ENCODE data around the gene PLCG1.

The PLCG1 gene

GRCh38 chr20:41182296-41183212 lies 45.2 kb downstream of the PLCG1 start:
- DNase-seq, result peak; percentile 24

- DNase-seq, result no peak
Observed at GRCh38 chr20:41183391-41183790, 46.0 kb downstream of the PLCG1 start.

DNA sequence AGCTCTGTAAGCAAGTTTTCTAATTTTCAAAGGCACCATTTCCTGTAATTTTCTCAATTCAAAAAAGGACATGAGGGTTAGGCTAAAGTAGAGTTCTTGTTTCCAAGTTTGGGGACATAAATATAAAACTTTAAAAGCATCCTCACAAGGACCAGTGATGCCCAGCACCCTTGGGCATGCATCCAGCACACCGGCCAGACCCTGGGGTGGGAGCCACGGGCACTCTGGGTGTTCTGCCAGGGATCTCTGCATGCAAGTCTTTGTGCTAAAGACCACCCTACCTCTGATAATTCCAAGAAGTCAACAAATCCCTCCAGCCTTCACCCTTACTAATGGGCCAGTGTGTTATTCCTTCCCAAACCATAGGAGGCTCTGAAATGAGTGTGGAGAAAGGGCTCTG lies 46.5 kb downstream of the PLCG1 start:
- no peak for DNase-seq

- DNase-seq, result no peak
Observed at GRCh38 chr20:41185013-41185757, 47.8 kb downstream of the PLCG1 start.

DNA sequence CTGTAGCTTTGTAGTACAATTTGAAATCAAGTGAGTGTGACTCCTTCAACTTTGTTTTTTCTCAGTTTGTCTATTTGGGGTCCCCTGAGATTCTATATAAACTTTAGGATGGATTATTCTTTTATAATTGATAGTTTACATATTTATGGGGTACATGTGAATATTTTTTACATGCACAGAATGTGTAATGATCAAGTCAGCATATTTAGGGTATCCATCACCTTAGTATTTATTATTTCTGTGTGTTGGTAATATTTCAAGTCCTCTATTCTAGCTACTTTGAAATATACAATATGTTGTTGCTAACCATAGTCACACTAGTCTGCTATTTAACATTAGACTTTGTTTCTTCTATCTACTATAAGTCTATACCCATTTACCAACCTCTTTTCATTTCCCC lies 50.3 kb downstream of the PLCG1 start:
- DNase-seq, result no peak

DNA sequence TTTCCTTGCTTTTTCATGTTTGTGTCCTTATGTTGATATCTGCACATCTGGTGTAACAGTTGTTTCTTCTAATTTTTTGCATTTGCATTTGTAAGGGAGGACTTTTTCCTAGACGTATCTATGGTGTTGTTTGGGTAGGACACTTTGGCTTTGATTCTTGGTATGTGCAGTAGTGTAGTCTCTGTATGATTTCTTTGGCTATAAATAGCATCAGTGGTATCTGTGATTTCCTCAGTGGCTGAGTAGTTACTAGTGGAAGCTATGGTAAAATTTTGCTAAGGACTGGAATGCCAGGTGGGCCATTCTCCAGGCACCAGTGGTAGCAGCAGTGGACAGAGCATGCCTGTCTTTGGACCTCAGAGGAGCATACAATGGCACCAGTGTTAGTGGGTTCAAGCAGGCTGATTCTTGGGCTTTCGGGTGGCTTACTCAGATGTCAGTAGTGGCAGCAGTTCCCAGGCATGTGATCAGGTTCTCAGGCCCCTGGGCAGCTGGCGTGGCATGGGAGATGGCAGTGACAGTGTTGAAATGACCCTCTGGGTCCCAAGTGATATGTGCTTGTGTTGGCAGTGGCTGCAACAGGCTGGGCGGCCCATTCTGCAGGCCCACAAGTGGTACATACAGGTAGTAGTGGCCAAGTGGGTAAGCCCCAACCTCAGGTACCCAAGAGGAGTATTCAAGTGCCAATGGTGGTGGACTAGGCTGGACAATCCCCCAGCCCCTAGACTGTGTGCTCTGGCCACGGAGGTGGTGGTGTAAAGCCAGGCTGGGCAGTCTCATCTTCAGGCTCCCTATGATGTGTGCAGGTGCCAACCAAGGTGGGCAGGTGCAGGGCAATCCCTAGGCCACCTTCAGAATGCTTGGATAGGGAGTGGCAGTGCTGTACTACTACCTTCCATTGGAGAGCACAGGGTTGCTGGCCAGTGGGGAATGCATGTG lies 54.5 kb downstream of the PLCG1 start:
- DNase-seq, result no peak

DNA sequence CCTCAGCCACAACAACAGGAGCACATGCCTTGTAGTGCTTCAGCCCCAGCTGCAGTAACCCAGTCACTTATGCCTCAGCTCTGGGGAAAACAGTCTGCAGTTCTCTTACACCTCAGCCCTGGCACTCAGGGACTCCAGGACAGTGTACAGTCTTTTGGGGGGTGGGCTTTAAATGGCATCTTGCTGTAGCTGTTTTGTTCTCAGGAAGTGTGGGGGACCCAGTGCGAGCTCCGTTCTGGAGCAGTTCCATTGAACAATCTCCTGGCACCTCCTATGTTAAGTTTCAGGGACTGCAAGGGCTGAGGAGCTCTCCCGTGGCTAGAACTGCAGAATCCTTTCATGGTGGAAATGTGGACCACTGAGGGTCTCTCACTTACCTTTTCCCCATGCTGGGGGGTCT lies 55.2 kb downstream of the PLCG1 start:
- no peak for DNase-seq

GRCh38 chr20:41196653-41197225 lies 59.4 kb downstream of the PLCG1 start:
- DNase-seq, result no peak

DNA sequence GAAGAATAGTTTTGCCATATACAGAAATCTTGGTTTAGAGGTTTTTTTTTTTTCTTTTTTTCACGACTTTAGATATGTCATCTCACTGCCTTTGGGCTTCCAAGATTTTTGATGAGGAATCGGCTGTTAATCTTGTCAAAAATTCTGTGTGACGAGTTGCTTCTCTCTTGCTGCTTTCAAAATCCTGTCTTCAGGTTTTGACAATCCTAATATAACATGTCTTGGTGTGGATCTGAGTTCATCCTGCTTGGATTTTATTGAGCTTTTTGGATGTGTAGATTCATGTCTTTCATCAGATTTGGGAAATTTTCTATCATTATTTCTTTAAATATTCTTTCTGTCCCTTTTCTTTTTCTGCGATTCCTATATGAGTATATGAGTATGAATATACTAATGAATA lies 61.1 kb downstream of the PLCG1 start:
- no peak for DNase-seq

DNA sequence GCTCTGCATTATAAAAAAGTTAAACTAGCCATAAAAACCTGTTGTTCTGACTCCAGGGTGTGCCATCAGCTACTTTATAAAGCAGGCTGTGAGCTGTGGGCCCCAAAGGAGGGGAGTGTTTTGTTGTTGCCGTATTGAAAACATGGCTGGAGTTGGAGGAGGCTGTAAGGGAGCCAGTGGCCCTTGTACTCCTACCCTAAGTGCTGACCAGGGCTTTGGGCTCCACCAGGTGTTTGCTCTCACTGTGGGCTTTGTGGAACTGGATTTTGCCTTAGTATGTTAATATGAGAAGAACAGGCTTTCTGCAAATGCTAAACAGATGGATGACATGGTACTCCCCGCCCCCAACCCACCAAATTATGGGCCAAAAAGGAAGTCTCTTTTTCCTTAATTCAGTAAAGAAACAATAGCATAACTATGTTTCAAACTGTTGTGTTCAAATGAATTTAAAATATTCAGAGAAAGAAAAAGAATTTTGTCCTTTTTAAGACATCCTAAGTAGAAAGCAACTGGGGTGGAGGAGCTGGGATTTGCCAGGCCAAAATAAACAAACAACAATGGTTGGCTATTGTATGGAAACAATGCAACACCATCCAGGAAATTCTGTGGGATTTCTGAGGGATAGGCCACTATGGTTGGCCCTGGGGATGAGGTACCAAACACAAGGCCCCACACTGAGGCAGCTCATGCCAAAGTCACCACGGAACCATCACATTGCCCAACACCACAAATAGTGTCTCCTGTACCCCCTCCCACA lies 63.3 kb downstream of the PLCG1 start:
- DNase-seq, result no peak

DNA sequence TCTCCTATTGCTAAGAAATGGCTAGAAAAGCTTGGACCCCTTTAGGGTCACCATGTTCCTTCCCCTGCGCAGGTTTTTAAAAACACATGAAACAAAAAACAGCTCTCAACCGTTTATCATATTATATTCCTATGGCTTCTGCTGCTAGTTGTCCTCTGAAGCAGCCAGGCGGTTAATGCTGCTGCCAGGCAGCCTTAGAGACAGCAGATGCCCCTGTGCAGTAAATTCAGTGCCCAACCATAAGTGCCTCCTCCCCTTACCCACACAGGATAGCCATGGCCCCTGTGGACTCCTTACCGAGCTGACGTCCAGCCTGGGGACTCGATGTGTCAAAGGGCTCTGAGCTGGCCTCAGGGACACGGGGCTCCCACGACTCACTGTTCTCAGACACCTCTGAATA lies 64.4 kb downstream of the PLCG1 start:
- no peak for DNase-seq

DNA sequence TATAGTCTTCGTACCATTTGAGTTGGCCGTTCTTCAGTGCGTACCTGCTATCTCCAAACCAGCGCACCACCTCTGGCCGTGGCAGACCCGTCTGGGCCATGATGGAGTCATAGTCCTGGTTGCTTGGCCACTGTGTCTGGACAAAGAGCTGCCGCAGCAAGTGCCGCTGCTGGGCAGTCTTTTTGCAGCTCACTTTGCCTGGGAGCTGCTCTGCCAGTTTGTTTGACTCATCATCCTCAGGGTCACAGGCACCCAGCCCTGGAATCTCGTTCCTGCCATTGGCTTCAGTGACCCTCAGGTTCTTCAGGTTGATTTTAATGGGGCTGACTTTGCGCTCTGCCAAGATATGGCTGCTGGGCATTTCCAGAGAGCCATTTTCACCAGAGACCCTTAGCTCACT lies 65.1 kb downstream of the PLCG1 start:
- no peak for DNase-seq

- no peak for DNase-seq
Observed at GRCh38 chr20:41203660-41204059, 66.3 kb downstream of the PLCG1 start.

DNA sequence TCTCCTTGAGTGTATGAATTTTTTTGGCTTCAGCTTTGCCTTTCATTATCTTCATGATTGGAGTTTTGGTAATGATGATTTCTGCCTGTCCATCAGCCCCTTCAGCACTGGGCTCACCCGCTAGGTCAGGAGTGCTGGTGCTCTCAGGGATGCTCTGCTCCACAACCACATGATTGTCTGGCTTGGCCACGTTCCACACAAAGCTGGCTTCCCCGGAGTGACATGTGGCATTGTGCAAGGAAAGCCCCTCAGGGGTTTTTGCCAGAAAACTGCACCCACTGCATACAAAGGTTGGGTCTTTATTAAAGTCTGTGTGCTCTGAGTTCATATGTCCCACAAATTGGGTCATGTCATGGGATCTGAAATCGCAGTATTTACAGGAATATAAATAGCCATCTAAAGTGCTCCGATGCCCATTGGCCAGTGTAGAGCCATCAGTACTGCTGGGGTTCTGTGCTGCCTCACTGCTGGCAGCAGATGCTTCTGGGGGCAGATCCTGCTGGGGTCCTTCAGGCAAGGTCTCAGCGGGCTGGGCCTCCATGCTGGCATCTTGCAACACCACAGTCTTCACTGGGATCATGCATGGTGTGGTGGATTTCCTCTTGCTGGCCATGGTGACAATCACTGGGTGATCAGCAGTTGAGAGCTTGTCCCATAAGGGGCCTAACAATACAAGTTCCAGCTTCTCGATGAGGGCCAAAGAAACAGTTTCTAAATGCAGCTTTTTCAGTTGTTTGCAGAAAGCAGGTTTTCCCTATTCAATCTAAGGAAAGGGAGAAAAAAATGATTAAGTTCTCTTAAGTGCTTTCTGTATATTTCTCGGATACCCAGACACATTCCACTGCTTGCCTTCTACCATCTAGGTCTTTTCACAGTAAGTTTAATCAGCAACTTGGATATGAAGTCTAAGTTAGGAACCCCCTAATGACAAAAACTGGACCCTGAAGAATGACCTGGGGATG lies 67.2 kb downstream of the PLCG1 start:
- no peak for DNase-seq

DNA sequence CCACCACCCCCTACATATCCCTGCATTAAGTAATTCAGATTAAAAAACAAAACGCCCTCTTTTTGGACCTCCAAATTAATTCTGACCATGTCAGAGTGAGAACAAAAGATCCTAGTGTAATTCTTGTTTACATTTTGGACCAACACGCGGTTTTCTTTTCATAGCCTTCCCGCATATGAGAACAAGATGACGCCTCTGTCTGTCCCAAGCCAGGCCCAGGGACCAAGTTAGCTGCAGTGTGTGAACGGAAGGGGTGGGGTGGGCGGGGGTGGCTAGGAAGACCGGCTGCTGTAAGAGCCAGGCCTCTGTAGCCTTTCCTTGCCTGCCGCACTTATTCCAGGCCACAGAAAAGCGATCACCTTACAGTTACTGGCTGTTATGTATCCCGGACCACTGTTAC lies 68.0 kb downstream of the PLCG1 start:
- DNase-seq, result no peak

DNA sequence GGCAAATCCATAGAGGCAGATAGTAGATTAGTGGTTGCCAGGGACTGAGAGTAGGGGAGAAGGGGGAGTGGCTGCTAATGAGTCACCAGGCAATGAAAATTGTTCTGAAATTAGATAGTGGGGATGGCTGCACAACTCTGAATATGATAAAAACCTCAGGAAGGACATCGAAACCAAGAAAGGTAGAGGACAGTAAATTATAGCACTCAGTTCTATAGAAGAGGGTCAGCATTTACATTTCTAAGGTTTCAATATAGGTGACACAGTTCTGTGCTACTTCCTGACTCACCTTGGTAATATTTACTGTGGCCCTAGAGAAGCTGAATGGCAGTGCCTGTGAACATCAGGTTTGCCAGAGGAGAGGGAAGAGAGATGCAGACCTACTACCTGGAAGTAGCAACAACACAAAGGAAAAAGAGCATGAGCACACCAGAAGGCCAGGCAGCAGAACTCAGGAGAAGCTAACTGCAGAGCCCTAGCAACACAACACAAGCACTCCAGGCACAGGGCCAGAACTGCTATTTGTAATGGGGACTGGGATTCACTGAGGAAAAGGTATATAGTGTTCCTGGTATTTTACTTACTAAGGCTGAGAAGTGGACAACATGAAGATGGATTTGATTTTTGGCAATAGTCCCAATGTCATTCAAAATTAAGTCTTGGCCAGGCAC lies 75.9 kb downstream of the PLCG1 start:
- peak; percentile 58 for DNase-seq

- DNase-seq, result no peak
Observed at GRCh38 chr20:41214202-41214601, 76.9 kb downstream of the PLCG1 start.

- DNase-seq, result no peak
Observed at GRCh38 chr20:41214666-41215065, 77.3 kb downstream of the PLCG1 start.

GRCh38 chr20:41217422-41217821 lies 80.1 kb downstream of the PLCG1 start:
- no peak for DNase-seq

GRCh38 chr20:41218466-41218865 lies 81.1 kb downstream of the PLCG1 start:
- DNase-seq, result peak; percentile 53
